Mesenchymal stem cell (in vitro differentiated cells and primary cell): ENCODE measurements around the gene AKAP8L.
"Not testable (repeated sequence)": the region's sequence is repeated elsewhere in the genome, so short reads cannot be mapped to it uniquely, and the experiment has no call there.

Experiments
- DNase-seq: peaks from one replicate; pipeline ENCODE4 v3.0.0-alpha.2; 2013
- H2AFZ ChIP-seq: one replicate; pipeline ENCODE4 v1.6.1; 2013; ENCODE audit warnings: low read depth, mild to moderate bottlenecking, control low read depth, inconsistent platforms, low read length, moderate library complexity
- H2AK5ac ChIP-seq: 2 replicates; pipeline ENCODE4 v1.6.1; 2013; ENCODE audit warnings: low read length, moderate library complexity, mild to moderate bottlenecking, inconsistent platforms; ENCODE audit not compliant: severe bottlenecking
- H2BK120ac ChIP-seq: one replicate; pipeline ENCODE4 v1.6.1; 2013; ENCODE audit warnings: low read depth, mild to moderate bottlenecking, inconsistent platforms, low read length, moderate library complexity
- H2BK12ac ChIP-seq, 2 experiments: one replicate each; pipeline ENCODE4 v1.6.1; 2013; ENCODE audit warnings: inconsistent platforms in 2 of 2, low read length in 2 of 2, mild to moderate bottlenecking in 2 of 2, moderate library complexity in 2 of 2, control low read depth in 1 of 2
- H2BK15ac ChIP-seq: one replicate; pipeline ENCODE4 v1.6.1; 2013; ENCODE audit warnings: mild to moderate bottlenecking, low read depth, inconsistent platforms; ENCODE audit not compliant: poor library complexity, severe bottlenecking
- H2BK5ac ChIP-seq: 2 replicates; pipeline ENCODE4 v1.6.1; 2013; ENCODE audit warnings: low read depth, mild to moderate bottlenecking, low read length, control low read depth, inconsistent platforms; ENCODE audit not compliant: poor library complexity, severe bottlenecking
- H3K14ac ChIP-seq, 2 experiments: one replicate each; pipeline ENCODE4 v1.6.1; 2013; ENCODE audit warnings: inconsistent platforms in 2 of 2, low read length in 2 of 2, control low read depth in 1 of 2, mild to moderate bottlenecking in 1 of 2, moderate library complexity in 1 of 2
- H3K18ac ChIP-seq, 2 experiments: one replicate each; pipeline ENCODE4 v1.6.1; 2013; ENCODE audit warnings: inconsistent platforms in 2 of 2, low read length in 2 of 2, control low read depth in 1 of 2, low read depth in 1 of 2, mild to moderate bottlenecking in 1 of 2
- H3K23ac ChIP-seq, 2 experiments: one replicate each; pipeline ENCODE4 v1.6.1; 2013; ENCODE audit warnings: inconsistent platforms in 2 of 2, low read length in 2 of 2, mild to moderate bottlenecking in 2 of 2, moderate library complexity in 2 of 2, control low read depth in 1 of 2
- H3K27ac ChIP-seq: 2 replicates; pipeline ENCODE4 v1.5.1; 2013; ENCODE audit warnings: mild to moderate bottlenecking, moderate library complexity, low read length, control low read depth, inconsistent platforms; ENCODE audit not compliant: poor library complexity, severe bottlenecking
- H3K27me3 ChIP-seq, 2 experiments: 2 replicates each; pipeline versions ENCODE4 v1.6.1 to v1.7.0; 2013; ENCODE audit warnings: low read length in 2 of 2, mild to moderate bottlenecking in 2 of 2, moderate library complexity in 2 of 2, control low read depth in 1 of 2, inconsistent platforms in 1 of 2; ENCODE audit not compliant: control insufficient read depth in 1 of 2, insufficient read depth in 1 of 2
- H3K36me3 ChIP-seq, 2 experiments: 2 replicates each; pipeline versions ENCODE4 v1.6.1 to v1.7.0; 2013; ENCODE audit warnings: low read length in 2 of 2, control low read depth in 1 of 2, inconsistent platforms in 1 of 2, low read depth in 1 of 2, mild to moderate bottlenecking in 1 of 2; ENCODE audit not compliant: insufficient read depth in 2 of 2, control insufficient read depth in 1 of 2
- H3K4ac ChIP-seq, 2 experiments: one replicate each; pipeline ENCODE4 v1.6.1; 2013; ENCODE audit warnings: inconsistent platforms in 2 of 2, low read length in 2 of 2, mild to moderate bottlenecking in 2 of 2, moderate library complexity in 2 of 2, control low read depth in 1 of 2, low read depth in 1 of 2
- H3K4me1 ChIP-seq: 2 replicates; pipeline ENCODE4 v1.6.1; 2013; ENCODE audit warnings: low read depth, low read length, control low read depth; ENCODE audit not compliant: control insufficient read depth, insufficient read depth
- H3K4me2 ChIP-seq: 2 replicates; pipeline ENCODE4 v1.6.1; 2013; ENCODE audit warnings: low read length, mild to moderate bottlenecking, inconsistent platforms; ENCODE audit not compliant: poor library complexity, severe bottlenecking
- H3K4me3 ChIP-seq, 2 experiments: 2 replicates each; pipeline versions ENCODE4 v1.5.1 to v1.7.0; 2013; ENCODE audit warnings: low read length in 2 of 2, mild to moderate bottlenecking in 2 of 2, control low read depth in 1 of 2, low read depth in 1 of 2; ENCODE audit not compliant: insufficient read depth in 1 of 2
- H3K79me1 ChIP-seq: replicated peaks from 2 replicates; pipeline ENCODE4 v1.6.1; 2013; ENCODE audit warnings: mild to moderate bottlenecking, control low read depth, low read length, inconsistent platforms; ENCODE audit not compliant: poor library complexity, severe bottlenecking
- H3K9ac ChIP-seq: 2 replicates; pipeline ENCODE4 v1.7.0; 2013; ENCODE audit warnings: mild to moderate bottlenecking, low read length, moderate library complexity
- H3K9me3 ChIP-seq: 2 replicates; pipeline ENCODE4 v1.7.0; 2013; ENCODE audit warnings: mild to moderate bottlenecking, low read length; ENCODE audit not compliant: control insufficient read depth
- H4K8ac ChIP-seq: one replicate; pipeline ENCODE4 v1.6.1; 2013; ENCODE audit warnings: inconsistent platforms, mild to moderate bottlenecking, low read length, moderate library complexity
- H4K91ac ChIP-seq: one replicate; pipeline ENCODE4 v1.6.1; 2013; ENCODE audit warnings: mild to moderate bottlenecking, low read length, inconsistent platforms
- WGBS: methylation state at CpG from one replicate; pipeline ENCODE4 v1.1.7; 2013; ENCODE audit warnings: mixed read lengths; 5-methylcytosine and 5-hydroxymethylcytosine counted together

The AKAP8L gene

DNA sequence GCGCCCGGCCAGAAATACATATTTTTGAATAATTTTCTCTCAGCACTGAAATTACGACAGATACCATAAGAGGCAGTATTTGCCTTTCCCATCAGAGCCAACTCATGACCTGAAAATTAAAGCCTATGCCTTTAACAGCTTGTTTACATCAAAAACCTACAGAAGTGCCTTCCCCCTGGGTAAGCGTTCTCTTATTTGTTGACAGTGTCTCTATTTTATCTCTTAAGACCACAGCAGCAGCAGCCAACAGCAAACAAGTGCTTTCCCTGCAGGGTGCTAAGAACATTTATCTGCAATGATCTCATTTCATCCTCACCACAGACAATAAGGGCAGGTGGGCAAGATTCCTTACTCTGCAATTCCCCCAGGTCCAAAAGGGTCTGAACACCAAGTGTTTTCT lies 6.0 kb downstream of the AKAP8L start:
- no peak overlapping the region for H3K4me3 ChIP-seq
- H2AFZ ChIP-seq: no peak overlapping the region
- H4K8ac ChIP-seq: no peak overlapping the region
- H3K4me1 ChIP-seq: peaks cover 12% of the 10 kb centered on the region
- H3K36me3 ChIP-seq: peaks cover 27 to 40% of the 10 kb centered on the region in 2 experiments
- no peak overlapping the region for H3K18ac ChIP-seq
- 83% methylated on average over 4 of the region's 4 CpGs for WGBS
- no peak for DNase-seq
- no peak overlapping the region for H2BK5ac ChIP-seq
- H3K27ac ChIP-seq: no peak overlapping the region
- H2BK120ac ChIP-seq: no peak overlapping the region
- no peak overlapping the region for H3K23ac ChIP-seq
- no peak overlapping the region for H4K91ac ChIP-seq
- no peak overlapping the region for H3K14ac ChIP-seq
- peaks cover 3% of the 10 kb centered on the region for H3K79me1 ChIP-seq
- no peaks in the 10 kb centered on the region for H3K9me3 ChIP-seq
- no peaks in the 10 kb centered on the region for H3K27me3 ChIP-seq
- H2BK12ac ChIP-seq: no peak overlapping the region
- H3K9ac ChIP-seq: no peak overlapping the region
- H3K4me2 ChIP-seq: no peak overlapping the region
- H2BK15ac ChIP-seq: no peak overlapping the region
- H3K4ac ChIP-seq: no peak overlapping the region
- no peak overlapping the region for H2AK5ac ChIP-seq

DNA sequence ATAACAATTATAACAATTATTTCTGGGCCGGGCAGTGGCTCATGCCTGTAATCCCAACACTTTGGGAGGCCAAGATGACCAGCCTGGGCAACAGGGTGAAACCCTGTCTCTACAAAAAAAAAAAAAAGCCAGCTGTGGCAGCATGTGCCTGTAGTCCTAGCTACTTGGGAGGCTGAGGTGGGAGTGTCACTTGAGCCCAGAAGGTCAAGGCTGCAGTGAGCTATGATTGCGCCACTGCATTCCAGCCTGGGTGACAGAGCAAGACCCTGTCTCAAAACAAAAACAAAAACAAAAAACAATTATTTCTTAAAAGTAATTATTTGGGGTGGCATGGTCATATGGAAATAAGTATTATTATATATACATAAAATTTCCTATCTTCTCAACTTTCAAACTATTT lies 7.4 kb downstream of the AKAP8L start:
- H3K4me1 ChIP-seq: peaks cover 10% of the 10 kb centered on the region
- H2AFZ ChIP-seq, H3K14ac ChIP-seq, H3K23ac ChIP-seq, H3K18ac ChIP-seq, H4K91ac ChIP-seq, H3K9me3 ChIP-seq, H2BK5ac ChIP-seq, H3K4me3 ChIP-seq, H3K4ac ChIP-seq, H2BK120ac ChIP-seq, H2AK5ac ChIP-seq, H3K27ac ChIP-seq, H3K4me2 ChIP-seq, H3K27me3 ChIP-seq, H2BK15ac ChIP-seq, H3K79me1 ChIP-seq, H4K8ac ChIP-seq, H2BK12ac ChIP-seq: not testable (repeated sequence)
- peaks cover 26 to 48% of the 10 kb centered on the region in 2 experiments for H3K36me3 ChIP-seq
- DNase-seq: peak; percentile 19
- peak overlapping the region; percentile 30 for H3K9ac ChIP-seq
- WGBS: 93% methylated on average over 1 of the region's 2 CpGs

GRCh38 chr19:15404780-15405211 lies 14.0 kb downstream of the AKAP8L start:
- no peak overlapping the region for H2BK5ac ChIP-seq
- no peaks in the 10 kb centered on the region for H3K9me3 ChIP-seq
- peak; percentile 14 for DNase-seq
- H2BK120ac ChIP-seq: no peak overlapping the region
- H3K36me3 ChIP-seq: peaks cover 51 to 60% of the 10 kb centered on the region in 2 experiments
- H3K9ac ChIP-seq: no peak overlapping the region
- WGBS: 86% methylated on average over 3 of the region's 3 CpGs
- no peak overlapping the region for H3K18ac ChIP-seq
- peaks cover 29% of the 10 kb centered on the region for H3K4me1 ChIP-seq
- no peak overlapping the region for H2BK12ac ChIP-seq
- no peak overlapping the region for H4K8ac ChIP-seq
- H4K91ac ChIP-seq: no peak overlapping the region
- no peaks in the 10 kb centered on the region for H3K27me3 ChIP-seq
- H3K14ac ChIP-seq: no peak overlapping the region
- no peak overlapping the region for H3K4ac ChIP-seq
- peak overlapping the region; percentile 1 for H3K4me2 ChIP-seq
- no peak overlapping the region for H3K4me3 ChIP-seq
- no peak overlapping the region for H2AFZ ChIP-seq
- H3K23ac ChIP-seq: no peak overlapping the region
- H2BK15ac ChIP-seq: no peak overlapping the region
- H3K27ac ChIP-seq: peak overlapping the region; percentile 55
- no peak overlapping the region for H2AK5ac ChIP-seq
- peaks cover 4% of the 10 kb centered on the region for H3K79me1 ChIP-seq

DNA sequence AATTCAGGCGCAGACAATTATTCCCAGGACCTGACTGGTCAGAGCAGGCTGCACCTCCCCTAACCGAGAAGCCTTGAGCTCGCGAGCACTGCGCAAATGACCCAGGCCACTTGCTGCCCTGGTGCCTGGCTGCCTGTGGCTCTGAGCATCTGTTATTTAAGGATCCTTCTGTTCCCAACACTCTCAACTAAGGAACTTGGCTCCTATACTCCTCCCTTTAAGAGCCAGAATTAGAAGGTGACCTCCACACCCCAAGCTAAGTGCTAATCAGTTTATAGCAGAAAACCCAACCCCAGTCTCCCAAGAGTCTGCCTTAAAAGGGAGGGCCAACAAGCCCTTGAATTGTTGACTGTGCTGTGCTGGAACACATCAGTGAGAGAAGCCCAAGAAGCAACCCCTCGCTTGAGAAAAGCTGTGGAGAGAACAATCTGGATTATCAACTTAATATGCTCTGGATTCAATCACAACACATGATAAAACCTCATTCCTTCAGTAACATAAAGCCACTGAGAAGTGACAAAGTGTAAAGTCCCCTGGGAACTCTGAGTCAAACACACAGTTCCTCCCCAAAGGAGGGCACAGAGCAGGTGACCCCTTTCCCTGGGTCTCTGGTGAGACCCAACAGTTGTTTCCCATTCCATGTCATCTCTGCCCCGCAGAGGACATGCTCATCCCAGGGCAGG lies 14.6 kb downstream of the AKAP8L start:
- Histone ChIP-seq H2BK12ac (no peak overlapping the region), H3K4me2 (peak overlapping the region; percentile 1), H4K91ac (no peak overlapping the region), H2AK5ac (no peak overlapping the region), H3K14ac (no peak overlapping the region), H3K27ac (peak overlapping the region; percentile 55), H2BK15ac (no peak overlapping the region), H3K9me3 (no peaks in the 10 kb centered on the region), H4K8ac (no peak overlapping the region), H3K27me3 (no peaks in the 10 kb centered on the region), H2AFZ (no peak overlapping the region), H3K23ac (no peak overlapping the region), H3K4me3 (no peak overlapping the region), H2BK120ac (no peak overlapping the region), H3K18ac (no peak overlapping the region), H3K4me1 (peaks cover 29% of the 10 kb centered on the region), H2BK5ac (no peak overlapping the region), H3K36me3 (peaks cover 52 to 60% of the 10 kb centered on the region in 2 experiments), H3K4ac (no peak overlapping the region), H3K79me1 (peaks cover 10% of the 10 kb centered on the region), H3K9ac (no peak overlapping the region)
- 97% methylated on average over 7 of the region's 7 CpGs for WGBS
- DNase-seq: no peak
